Measurements from ENCODE around the gene TNFRSF6B.

TNFRSF6B gene

GRCh38 chr20:63680857-63681608 is 15.4 kb upstream of the TNFRSF6B start:
- TF ChIP-seq, protein P1, sequence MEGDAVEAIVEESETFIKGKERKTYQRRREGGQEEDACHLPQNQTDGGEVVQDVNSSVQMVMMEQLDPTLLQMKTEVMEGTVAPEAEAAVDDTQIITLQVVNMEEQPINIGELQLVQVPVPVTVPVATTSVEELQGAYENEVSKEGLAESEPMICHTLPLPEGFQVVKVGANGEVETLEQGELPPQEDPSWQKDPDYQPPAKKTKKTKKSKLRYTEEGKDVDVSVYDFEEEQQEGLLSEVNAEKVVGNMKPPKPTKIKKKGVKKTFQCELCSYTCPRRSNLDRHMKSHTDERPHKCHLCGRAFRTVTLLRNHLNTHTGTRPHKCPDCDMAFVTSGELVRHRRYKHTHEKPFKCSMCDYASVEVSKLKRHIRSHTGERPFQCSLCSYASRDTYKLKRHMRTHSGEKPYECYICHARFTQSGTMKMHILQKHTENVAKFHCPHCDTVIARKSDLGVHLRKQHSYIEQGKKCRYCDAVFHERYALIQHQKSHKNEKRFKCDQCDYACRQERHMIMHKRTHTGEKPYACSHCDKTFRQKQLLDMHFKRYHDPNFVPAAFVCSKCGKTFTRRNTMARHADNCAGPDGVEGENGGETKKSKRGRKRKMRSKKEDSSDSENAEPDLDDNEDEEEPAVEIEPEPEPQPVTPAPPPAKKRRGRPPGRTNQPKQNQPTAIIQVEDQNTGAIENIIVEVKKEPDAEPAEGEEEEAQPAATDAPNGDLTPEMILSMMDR (IDR thresholded peaks at IDR 0.05; ENCODE audit: borderline replicate concordance, insufficient read depth, low read depth, low read length): no peak
- H3K4me3 ChIP-seq (ENCODE audit: low read depth, low read length): no peak overlapping the region

GRCh38 chr20:63681609-63682142 is 14.8 kb upstream of the TNFRSF6B start:
- H3K4me3 ChIP-seq (ENCODE audit: low read depth, low read length): no peak overlapping the region
- TF ChIP-seq, protein P1 (IDR thresholded peaks at IDR 0.05; ENCODE audit: borderline replicate concordance, insufficient read depth, low read depth, low read length): no peak

DNA sequence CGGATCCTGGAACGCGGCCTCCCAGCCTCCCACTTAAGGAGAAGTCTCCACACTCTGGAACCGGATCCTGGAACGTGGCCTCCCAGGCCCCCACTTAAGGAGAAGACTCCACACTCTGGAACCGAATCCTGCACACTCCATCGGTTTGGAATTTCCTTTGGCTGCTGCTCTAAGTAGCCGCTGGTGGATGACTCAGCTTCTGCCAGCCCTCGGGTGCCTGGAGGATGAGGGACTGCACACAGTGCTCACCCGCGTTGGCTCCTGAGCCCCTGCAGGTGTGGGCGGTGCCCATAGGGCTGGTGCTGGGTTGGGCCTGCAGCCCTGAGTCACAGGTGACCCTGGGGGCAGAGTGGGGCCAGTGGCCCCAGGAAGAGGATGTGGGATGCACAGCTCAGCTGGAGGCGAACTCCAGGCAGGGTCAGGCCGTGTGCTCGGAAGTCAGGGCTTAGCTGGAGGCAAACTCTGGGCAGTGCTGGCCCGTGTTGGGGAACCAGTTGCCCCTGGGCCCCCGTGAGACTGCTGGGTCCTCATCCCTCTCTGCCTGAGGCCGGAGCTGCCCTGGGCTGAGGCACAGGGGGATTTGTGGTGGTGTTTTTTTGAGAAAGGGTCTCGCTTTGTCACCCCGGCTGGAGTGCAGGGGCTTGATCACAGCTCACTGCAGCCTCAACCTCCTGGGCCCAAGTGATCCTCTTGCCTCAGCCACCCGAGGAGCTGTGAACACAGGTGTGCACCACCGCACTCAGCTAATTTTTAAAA is 13.9 kb upstream of the TNFRSF6B start:
- TF ChIP-seq, protein P1 (IDR thresholded peaks at IDR 0.05; ENCODE audit: borderline replicate concordance, insufficient read depth, low read depth, low read length): no peak
- H3K4me3 ChIP-seq (ENCODE audit: low read depth, low read length): no peak overlapping the region

- H3K4me3 ChIP-seq (ENCODE audit: low read depth, low read length): no peak overlapping the region
- TF ChIP-seq, protein P1 (IDR thresholded peaks at IDR 0.05; ENCODE audit: borderline replicate concordance, insufficient read depth, low read depth, low read length): no peak
These were observed 11.0 kb upstream of the TNFRSF6B start for GRCh38 chr20:63685269-63686026.

GRCh38 chr20:63686094-63686491 is 10.4 kb upstream of the TNFRSF6B start:
- no peak overlapping the region for H3K4me3 ChIP-seq (ENCODE audit: low read depth, low read length)
- TF ChIP-seq, protein P1 (IDR thresholded peaks at IDR 0.05; ENCODE audit: borderline replicate concordance, insufficient read depth, low read depth, low read length): no peak

DNA sequence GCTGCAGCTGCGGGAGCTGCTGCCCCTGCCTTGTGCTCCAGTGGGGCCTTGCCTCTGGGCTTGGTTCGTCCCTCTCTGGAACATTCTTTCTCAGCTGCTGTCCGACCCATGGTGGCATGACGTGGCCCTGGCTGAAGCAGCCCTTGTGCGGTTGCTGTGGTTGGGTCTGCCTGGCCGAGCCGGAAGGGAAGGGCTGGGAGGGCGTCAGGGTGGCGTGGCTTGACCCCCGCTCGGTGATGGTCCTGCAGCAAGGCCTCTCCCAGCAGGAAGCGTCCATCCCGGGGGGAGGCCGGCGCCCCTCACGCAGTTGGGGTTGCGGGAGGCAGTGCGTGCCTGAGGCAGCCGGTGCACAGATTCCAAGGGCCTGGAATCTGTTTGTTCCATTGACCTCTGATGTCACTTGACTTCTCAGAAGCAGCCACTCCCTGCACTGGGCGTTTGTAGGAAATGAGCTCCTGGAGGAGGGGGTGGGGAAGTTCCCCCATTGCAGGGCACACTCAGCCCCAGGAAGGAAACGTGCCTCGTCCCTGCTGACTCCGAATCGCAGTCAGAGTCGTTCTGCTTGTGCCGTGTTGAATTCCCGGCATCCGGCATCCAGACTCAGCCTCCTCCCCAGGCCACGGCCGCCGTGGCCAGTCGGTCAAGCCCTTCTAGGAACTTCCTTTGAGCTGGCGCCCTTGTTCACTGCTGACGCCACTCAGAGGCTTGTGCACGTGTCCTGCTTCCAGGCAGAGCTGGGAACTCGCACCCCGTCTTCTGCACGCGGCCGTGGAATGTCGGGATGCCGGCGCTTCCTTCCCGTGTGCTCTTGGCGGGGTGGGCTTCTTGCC is 9.7 kb upstream of the TNFRSF6B start:
- no peak overlapping the region for H3K4me3 ChIP-seq (ENCODE audit: low read depth, low read length)
- TF ChIP-seq, protein P1 (IDR thresholded peaks at IDR 0.05; ENCODE audit: borderline replicate concordance, insufficient read depth, low read depth, low read length): no peak

All from GM12875 (cell line).